ENCODE data around the gene SFTPB. TPM values are rescaled to one million over a fixed set of nuclear protein-coding genes. Genes with fewer than 3 reads are reported as not detected.
"Not testable (repeated sequence)": the region's sequence is repeated elsewhere in the genome, so short reads cannot be mapped to it uniquely, and the experiment has no call there.

SFTPB gene
- not detected for total RNA-seq

DNA sequence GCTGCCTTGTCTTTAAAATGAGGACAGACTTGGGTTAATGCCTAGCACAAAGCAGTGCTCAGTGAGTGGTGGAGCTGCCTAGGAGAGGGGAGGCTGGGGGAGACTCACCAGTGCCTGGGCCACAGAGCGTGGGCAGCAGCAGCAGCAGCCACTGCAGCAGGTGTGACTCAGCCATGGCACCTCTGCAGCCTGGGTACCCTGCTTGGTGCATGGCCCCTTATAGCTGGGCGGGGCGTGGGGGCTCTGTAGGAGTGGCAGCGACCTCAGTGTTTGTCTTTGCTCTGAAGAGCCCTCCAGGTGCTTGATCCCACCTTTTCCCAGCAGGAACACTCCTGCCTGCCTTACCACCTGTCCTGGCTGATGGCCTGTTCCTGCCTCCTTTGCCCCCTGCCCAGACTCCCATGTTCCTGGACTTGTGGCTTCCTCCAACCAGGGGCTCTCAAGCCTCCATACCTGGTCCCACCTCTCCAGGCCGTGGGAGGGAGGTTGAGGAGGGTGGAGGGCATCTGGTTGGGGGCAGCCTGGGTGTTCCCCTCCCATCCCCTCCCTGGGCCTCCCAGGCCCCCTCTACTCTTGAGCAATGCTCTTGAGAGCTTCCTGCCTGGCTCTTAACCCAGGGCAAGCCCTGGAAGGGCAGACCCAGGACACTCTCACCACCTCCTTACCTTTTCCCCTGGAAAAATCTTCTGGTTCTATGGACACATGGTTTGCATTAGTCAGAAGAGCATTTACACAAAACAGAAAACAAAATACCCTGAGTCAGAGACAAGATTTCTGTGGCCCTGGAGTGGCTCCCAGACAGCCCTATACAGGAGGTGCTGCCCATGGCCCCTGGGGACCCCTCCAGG is at the start of gene SFTPB:
Gene SFTPB (minus strand): TSS at position 191 of the 848 bp plus-strand sequence. CDS start 16 bp downstream, at position 175.
- Histone ChIP-seq H3K4me3 (no peak within 1 kb of the TSS), H3K4me1 (no peaks in the 10 kb centered on the region), H3K27me3 (no peaks in the 10 kb centered on the region), H3K36me3 (no peaks in the 10 kb centered on the region), H3K9me3 (no peaks in the 10 kb centered on the region), H3K27ac (no peak within 1 kb of the TSS)
- intact Hi-C loops (cut with DNase I), result no loop called here
- TF ChIP-seq POLR2AphosphoS5 (IDR thresholded peaks at IDR 0.05; ENCODE audit: insufficient read depth in 1 of 2, low read depth in 1 of 2), result no peak
- no peak for TF ChIP-seq POLR2A (IDR thresholded peaks at IDR 0.05)
- TF ChIP-seq, protein P1, sequence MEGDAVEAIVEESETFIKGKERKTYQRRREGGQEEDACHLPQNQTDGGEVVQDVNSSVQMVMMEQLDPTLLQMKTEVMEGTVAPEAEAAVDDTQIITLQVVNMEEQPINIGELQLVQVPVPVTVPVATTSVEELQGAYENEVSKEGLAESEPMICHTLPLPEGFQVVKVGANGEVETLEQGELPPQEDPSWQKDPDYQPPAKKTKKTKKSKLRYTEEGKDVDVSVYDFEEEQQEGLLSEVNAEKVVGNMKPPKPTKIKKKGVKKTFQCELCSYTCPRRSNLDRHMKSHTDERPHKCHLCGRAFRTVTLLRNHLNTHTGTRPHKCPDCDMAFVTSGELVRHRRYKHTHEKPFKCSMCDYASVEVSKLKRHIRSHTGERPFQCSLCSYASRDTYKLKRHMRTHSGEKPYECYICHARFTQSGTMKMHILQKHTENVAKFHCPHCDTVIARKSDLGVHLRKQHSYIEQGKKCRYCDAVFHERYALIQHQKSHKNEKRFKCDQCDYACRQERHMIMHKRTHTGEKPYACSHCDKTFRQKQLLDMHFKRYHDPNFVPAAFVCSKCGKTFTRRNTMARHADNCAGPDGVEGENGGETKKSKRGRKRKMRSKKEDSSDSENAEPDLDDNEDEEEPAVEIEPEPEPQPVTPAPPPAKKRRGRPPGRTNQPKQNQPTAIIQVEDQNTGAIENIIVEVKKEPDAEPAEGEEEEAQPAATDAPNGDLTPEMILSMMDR (IDR thresholded peaks at IDR 0.05), result no peak
- no peak for DNase-seq (ENCODE audit: extremely low spot score in 2 of 2)

DNA sequence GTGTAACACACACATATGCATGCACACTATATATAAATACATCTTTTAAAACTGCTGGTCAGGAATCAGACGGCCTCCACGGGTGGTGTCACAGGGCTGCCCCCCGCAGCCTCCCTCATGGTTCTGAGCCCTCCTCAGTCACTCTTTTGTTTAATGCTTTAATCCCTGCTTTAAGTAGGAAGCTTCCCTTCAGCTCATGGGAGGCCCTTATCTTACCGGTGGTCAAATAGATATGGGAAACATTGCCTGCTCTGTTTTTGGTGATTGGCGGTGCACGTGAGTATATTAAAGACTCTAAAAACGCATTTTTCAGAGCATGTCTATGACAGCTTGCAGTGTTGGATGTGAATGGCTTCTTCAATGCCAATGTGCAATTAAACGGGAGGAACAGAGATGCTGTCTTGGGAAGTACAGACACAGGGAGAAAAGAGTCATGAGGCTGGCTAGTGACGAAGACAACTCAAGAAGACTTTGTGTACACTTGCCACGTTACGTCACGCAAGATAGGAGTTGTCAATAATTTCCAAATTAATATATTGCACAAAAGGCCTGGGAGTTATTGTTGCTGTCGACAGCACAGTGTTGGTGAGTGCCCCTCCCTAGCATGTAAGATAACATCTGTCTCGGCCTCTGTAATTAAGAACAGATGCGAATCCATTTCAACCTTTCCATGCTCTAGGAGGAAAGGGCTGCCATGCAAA is 49.5 kb upstream of the SFTPB start:
- H3K4me3 ChIP-seq, result no peak overlapping the region
- intact Hi-C loops (cut with DNase I), result loop anchor here (10.0 kb wide), 1 partner anchor 367 kb away; no protein-coding TSS in a partner anchor
- H3K27ac ChIP-seq, result no peak overlapping the region
- no peaks in the 10 kb centered on the region for H3K27me3 ChIP-seq
- H3K4me1 ChIP-seq, result peaks cover 4% of the 10 kb centered on the region
- DNase-seq (ENCODE audit: extremely low spot score in 2 of 2), result no peak
- TF ChIP-seq, protein P1 (IDR thresholded peaks at IDR 0.05), result no peak
- TF ChIP-seq POLR2AphosphoS5 (IDR thresholded peaks at IDR 0.05; ENCODE audit: insufficient read depth in 1 of 2, low read depth in 1 of 2) (no peak), POLR2A (IDR thresholded peaks at IDR 0.05) (no peak)
- H3K9me3 ChIP-seq, result no peaks in the 10 kb centered on the region
- H3K36me3 ChIP-seq, result no peaks in the 10 kb centered on the region

DNA sequence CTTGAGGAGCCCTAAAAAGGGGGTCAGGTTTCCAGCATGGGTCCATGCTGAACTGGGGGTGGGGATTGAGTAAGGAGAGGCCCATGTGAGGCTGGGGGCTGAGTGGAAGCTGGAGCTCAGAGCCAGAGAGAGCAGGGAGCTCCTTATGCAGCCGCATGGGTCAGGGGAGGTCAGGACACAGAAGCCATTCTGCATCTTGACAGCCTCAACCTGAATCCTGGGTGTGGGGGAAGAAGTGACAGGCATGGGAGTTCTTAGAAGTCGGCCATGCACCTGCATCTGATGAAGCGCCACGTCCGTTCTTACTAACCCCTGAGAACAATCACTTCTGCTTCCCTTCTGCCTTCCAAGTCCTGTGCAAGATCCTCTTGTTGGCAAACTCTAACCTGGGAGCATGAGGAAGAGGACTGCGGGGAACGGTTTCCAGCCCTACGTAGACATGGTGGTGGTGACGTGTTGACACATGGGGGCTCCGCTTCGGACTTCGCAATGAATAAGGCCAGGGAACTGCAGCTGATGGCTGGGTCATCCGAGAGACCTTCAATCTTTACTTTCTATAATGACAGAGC is 48.4 kb upstream of the SFTPB start:
- DNase-seq (ENCODE audit: extremely low spot score in 2 of 2), result no peak
- Histone ChIP-seq H3K9me3 (no peaks in the 10 kb centered on the region), H3K4me1 (peaks cover 8% of the 10 kb centered on the region), H3K27me3 (no peaks in the 10 kb centered on the region), H3K4me3 (no peak overlapping the region), H3K36me3 (no peaks in the 10 kb centered on the region), H3K27ac (no peak overlapping the region)
- TF ChIP-seq, protein P1 (IDR thresholded peaks at IDR 0.05), result no peak
- TF ChIP-seq POLR2A (IDR thresholded peaks at IDR 0.05) (no peak), POLR2AphosphoS5 (IDR thresholded peaks at IDR 0.05; ENCODE audit: insufficient read depth in 1 of 2, low read depth in 1 of 2) (no peak)
- intact Hi-C loops (cut with DNase I), result loop anchor here (10.0 kb wide), 1 partner anchor 368 kb away; no protein-coding TSS in a partner anchor

DNA sequence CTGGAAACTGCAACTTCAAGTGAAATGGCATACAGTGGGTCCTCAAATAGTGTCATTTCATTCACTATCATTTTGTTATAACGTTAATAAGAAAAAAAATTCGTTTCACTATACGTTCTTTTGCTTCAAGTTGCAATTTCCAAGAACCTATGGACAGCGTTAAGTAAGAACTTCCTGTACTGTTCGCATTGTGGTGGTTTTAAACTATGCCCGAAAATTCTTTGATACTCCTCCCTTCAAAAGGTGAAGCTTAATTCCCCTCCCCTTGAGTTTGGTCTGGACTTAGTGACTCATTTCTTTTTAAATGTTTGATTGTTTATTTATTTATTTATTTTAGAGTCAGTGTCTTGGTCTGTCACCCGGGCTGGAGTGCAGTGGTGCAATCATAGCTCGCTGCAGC is 46.8 kb upstream of the SFTPB start:
- Histone ChIP-seq H3K4me1 (peaks cover 9% of the 10 kb centered on the region), H3K27ac (no peak overlapping the region), H3K4me3 (no peak overlapping the region), H3K9me3 (no peaks in the 10 kb centered on the region), H3K36me3 (no peaks in the 10 kb centered on the region), H3K27me3 (no peaks in the 10 kb centered on the region)
- no peak for DNase-seq (ENCODE audit: extremely low spot score in 2 of 2)
- intact Hi-C loops (cut with DNase I), result loop anchor here (10.0 kb wide), 1 partner anchor 370 kb away; no protein-coding TSS in a partner anchor
- TF ChIP-seq POLR2AphosphoS5 (IDR thresholded peaks at IDR 0.05; ENCODE audit: insufficient read depth in 1 of 2, low read depth in 1 of 2), result no peak
- TF ChIP-seq POLR2A (IDR thresholded peaks at IDR 0.05), result no peak
- TF ChIP-seq, protein P1 (IDR thresholded peaks at IDR 0.05), result no peak

DNA sequence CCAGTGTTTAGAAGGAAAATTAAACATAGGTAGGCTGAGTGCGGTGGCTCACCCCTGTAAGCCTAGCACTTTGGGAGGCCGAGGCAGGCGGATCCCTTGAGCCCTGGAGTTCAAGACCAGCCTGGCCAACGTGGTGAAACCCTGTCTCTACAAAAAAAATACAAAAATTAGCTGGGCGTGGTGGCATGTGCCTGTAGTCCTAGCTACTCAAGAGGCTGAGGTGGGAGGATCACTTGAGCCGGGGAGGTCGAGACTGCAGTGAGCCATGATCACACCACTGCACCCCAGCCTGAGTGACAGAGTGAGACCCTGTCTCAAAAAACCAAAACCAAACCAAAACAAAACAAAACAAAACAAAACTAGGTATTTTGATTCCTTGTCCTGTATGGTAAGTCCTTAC is 46.4 kb upstream of the SFTPB start:
- not testable (repeated sequence) for H3K36me3 ChIP-seq; DNase-seq (ENCODE audit: extremely low spot score in 2 of 2); H3K4me3 ChIP-seq; H3K27me3 ChIP-seq; H3K27ac ChIP-seq; H3K4me1 ChIP-seq; H3K9me3 ChIP-seq
- intact Hi-C loops (cut with DNase I), result loop anchor here (10.0 kb wide), 1 partner anchor 370 kb away; no protein-coding TSS in a partner anchor

Measured in vagina (tissue), 2 donors.